ENCODE measurements around the gene ANXA9. TPM values are rescaled to one million over a fixed set of nuclear protein-coding genes. Genes with fewer than 3 reads are reported as not detected.
A peak's percentile ranks its signal among the peaks of the same experiment; 100 is the strongest.

ANXA9 gene
- total RNA-seq, 6 experiments from 2014 or later: 0.28 to 0.55 (median 0.46) TPM

DNA sequence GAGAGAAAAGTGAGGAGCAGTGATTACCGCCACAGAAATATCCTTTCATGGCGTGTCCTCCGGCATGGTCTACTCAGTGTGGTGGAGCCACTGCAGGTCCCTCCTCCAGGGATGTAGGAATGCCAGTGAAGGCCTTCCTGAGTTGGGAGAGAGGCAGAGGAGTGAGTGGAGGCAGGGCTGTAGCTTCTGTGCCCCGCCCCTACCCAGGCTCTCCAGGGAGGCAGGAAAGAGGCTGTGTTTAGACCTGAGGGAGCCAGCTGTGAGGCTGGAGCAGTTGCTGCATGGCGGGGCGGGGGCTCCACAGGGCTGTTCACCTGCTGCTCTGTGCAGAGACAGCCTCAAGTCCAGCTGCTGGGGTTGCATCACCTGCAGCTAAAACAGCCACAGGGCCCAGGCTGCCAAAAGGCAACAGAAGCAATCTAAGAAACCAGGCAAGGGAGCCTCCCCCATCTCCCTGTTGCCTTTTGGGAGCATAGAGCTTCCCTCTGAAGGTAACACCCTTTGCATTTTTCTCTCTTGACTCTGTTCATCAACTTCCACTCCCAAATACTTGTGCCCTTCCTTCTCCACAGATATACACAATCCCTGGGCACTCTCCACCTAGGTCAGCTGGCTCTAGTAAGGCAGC, 801 bp upstream of the ANXA9 start:
- DNase-seq: no peak
- TF ChIP-seq, protein P1, sequence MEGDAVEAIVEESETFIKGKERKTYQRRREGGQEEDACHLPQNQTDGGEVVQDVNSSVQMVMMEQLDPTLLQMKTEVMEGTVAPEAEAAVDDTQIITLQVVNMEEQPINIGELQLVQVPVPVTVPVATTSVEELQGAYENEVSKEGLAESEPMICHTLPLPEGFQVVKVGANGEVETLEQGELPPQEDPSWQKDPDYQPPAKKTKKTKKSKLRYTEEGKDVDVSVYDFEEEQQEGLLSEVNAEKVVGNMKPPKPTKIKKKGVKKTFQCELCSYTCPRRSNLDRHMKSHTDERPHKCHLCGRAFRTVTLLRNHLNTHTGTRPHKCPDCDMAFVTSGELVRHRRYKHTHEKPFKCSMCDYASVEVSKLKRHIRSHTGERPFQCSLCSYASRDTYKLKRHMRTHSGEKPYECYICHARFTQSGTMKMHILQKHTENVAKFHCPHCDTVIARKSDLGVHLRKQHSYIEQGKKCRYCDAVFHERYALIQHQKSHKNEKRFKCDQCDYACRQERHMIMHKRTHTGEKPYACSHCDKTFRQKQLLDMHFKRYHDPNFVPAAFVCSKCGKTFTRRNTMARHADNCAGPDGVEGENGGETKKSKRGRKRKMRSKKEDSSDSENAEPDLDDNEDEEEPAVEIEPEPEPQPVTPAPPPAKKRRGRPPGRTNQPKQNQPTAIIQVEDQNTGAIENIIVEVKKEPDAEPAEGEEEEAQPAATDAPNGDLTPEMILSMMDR (IDR thresholded peaks at IDR 0.05): no peak
- no peaks in the 10 kb centered on the region for H3K36me3 Mint-ChIP-seq (ENCODE audit: low read depth)
- H3K4me1 Mint-ChIP-seq (ENCODE audit: low read depth): peaks cover 40% of the 10 kb centered on the region
- H3K27me3 Mint-ChIP-seq (ENCODE audit: insufficient read depth): peaks cover 2% of the 10 kb centered on the region
- H3K9me3 Mint-ChIP-seq: no peaks in the 10 kb centered on the region
- peak overlapping the region; percentile 70 for H3K27ac Mint-ChIP-seq
- H3K4me3 Mint-ChIP-seq: no peak overlapping the region; the same call in 1 of the 2 replicates

- H3K27me3 Mint-ChIP-seq (ENCODE audit: insufficient read depth): peaks cover 5% of the 10 kb centered on the region
- H3K4me3 Mint-ChIP-seq: no peak overlapping the region
- TF ChIP-seq, protein P1 (IDR thresholded peaks at IDR 0.05): no peak
- no peak overlapping the region for H3K27ac Mint-ChIP-seq
- H3K36me3 Mint-ChIP-seq (ENCODE audit: low read depth): no peaks in the 10 kb centered on the region
- H3K9me3 Mint-ChIP-seq: no peaks in the 10 kb centered on the region
- no peak for DNase-seq
- H3K4me1 Mint-ChIP-seq (ENCODE audit: low read depth): peaks cover 19% of the 10 kb centered on the region
Observed at GRCh38 chr1:150985179-150985825, 3.2 kb downstream of the ANXA9 start.

DNA sequence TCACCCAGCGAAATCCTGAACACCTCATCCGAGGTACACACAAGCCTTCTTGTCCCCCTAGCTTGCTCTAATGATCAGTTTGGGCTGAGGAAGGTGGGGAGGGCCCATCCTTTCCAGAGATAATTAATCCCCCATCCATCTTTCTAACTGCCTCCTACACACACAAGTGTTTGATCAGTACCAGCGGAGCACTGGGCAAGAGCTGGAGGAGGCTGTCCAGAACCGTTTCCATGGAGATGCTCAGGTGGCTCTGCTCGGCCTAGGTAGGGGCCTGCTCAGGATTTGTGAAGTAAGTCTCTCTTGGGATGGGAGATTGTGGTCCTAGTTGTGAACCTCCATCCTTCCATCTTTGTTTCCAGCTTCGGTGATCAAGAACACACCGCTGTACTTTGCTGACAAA, 5.8 kb downstream of the ANXA9 start:
- Mint-ChIP-seq H3K36me3 (ENCODE audit: low read depth) (no peaks in the 10 kb centered on the region), H3K27ac (no peak overlapping the region), H3K27me3 (ENCODE audit: insufficient read depth) (peaks cover 7% of the 10 kb centered on the region), H3K4me3 (no peak overlapping the region), H3K9me3 (no peaks in the 10 kb centered on the region), H3K4me1 (ENCODE audit: low read depth) (0 out of 2 replicates have a peak, but pooled peaks cover 5% of the 10 kb centered on the region)
- TF ChIP-seq, protein P1 (IDR thresholded peaks at IDR 0.05): no peak
- DNase-seq: no peak

- Mint-ChIP-seq H3K4me3 (no peak overlapping the region), H3K36me3 (ENCODE audit: low read depth) (no peaks in the 10 kb centered on the region), H3K27me3 (ENCODE audit: insufficient read depth) (peaks cover 1% of the 10 kb centered on the region; the same call in 1 of the 2 replicates), H3K9me3 (no peaks in the 10 kb centered on the region), H3K27ac (no peak overlapping the region), H3K4me1 (ENCODE audit: low read depth) (no peaks in the 10 kb centered on the region)
- TF ChIP-seq, protein P1 (IDR thresholded peaks at IDR 0.05): no peak
- DNase-seq: no peak
Observed at GRCh38 chr1:150992626-150993025, 10.5 kb downstream of the ANXA9 start.

GRCh38 chr1:150994248-150994647, 12.2 kb downstream of the ANXA9 start:
- DNase-seq: no peak
- Mint-ChIP-seq H3K9me3 (no peaks in the 10 kb centered on the region), H3K36me3 (ENCODE audit: low read depth) (peaks cover 4% of the 10 kb centered on the region; the same call in 1 of the 2 replicates), H3K27me3 (ENCODE audit: insufficient read depth) (peaks cover 1% of the 10 kb centered on the region; the same call in 1 of the 2 replicates), H3K27ac (no peak overlapping the region), H3K4me3 (no peak overlapping the region), H3K4me1 (ENCODE audit: low read depth) (peaks cover 7% of the 10 kb centered on the region)
- TF ChIP-seq, protein P1 (IDR thresholded peaks at IDR 0.05): no peak
